CD4-positive, alpha-beta T cell treated with Interferon gamma for 1 hour (primary cell): ENCODE measurements around the gene COL8A1.

Experiments
- DNase-seq: peaks from one replicate; pipeline ENCODE4 v3.0.0-alpha.2; 2020

The COL8A1 gene

DNA sequence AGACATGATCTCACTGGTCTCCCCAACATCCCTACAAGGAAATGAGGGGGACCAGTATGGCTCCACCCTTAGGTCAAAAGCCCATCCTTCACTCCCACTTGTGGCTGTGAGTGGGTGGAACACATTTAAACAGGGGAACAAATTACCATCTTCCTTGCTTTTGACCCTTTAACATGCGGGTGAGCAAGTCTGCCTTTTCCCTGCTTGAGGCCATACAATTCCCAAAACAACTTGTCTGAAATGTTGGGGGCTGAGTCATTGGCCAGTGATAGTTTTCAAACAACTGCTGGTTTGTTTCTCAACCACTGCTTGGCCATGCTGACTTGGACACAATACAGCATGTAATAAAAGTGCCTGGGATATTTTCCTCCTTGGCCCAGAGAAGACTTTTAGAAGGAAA lies 39.6 kb downstream of the COL8A1 start:
- DNase-seq = no peak

DNA sequence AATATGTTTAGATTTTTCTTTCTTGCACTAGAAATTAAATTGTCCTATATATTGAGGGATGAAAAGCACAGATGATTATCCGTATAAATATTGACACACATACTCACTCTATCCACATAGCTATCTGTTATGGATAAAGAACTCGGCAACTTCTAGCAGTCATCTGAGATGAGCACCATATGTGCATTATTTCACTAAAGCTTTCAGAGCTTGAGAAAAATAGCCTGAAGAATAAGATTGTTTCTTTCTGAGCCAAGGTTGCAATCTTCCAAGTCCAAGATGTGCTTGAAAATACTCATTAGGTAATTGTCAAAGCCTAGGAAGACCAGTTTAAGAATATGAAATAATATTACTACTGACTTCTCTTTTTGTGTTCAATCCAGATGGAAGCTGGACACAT lies 40.5 kb downstream of the COL8A1 start:
- no peak for DNase-seq

DNA sequence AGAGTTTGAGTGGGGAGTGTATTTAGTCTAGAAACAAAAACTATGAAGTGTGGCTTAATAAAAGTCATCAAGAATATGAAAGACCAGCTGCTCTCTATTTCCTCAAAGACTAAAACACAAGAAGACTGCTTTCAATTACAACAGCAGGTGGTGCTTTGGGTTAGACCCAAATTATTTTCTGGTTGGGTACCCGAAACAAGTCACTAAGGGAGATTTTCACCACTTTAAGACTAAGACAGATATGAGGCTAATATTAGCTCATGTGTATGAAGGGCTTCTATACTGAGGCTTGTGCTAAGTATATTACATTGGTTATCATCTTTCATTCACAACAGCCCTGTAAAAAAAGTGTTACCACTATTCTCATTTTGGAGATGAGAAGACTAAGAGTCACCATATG lies 43.1 kb downstream of the COL8A1 start:
- DNase-seq = no peak

DNA sequence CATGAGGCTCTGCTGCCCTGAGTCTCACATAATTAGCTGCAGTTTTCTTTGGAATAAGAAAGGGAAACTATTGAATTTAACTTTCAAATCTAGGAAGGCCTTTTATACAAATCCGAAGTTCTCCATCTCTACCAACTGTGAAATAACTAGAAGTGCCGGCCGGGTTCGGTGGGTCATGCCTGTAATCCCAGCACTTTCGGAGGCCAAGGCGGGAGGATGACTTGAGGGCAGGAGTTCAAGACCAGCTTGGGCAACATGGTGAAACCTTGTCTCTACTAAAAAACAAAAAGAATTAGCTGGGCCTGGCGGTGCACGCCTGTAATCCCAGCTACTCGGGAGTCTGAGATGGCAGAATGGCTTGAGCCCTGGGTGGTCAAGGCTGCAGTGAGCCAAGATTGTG lies 43.6 kb downstream of the COL8A1 start:
- no peak for DNase-seq

DNA sequence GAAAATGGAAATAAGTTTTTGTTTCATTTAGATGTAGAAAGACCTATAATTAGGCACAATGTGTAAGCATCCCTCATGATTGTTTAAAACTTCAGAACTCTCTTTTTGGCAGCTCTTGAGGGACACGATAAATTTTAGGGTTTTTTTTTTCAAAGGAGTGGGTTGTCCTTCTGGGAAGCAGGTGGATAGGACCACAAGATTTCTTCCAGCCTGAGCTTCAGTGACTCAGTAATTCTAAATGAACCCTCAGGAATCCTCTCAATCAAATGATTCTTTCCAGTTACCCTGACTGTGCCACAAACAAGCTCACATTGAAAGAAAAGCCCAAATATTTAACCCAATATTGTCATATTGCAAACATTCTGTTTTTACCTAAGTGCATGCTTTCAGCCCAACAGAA lies 45.1 kb downstream of the COL8A1 start:
- no peak for DNase-seq

DNA sequence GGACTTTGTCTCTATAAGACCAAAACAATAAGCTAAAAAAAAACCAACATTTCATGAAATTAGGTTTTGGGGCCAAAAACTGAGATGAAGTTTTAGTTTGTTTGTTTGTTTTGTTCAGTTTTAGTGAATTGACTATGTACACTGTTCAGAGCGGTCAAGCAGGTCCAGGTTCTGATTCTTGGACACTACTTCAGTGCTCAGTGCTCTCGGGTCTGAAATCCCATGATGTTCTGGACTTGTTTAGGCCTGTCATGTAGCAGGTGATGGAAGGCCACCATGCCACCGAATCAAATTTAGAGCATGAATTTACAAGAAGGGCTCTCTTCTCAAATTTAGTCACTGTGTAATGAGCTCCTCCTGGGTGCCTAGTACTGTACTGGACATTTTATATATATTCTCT lies 45.5 kb downstream of the COL8A1 start:
- DNase-seq = no peak

DNA sequence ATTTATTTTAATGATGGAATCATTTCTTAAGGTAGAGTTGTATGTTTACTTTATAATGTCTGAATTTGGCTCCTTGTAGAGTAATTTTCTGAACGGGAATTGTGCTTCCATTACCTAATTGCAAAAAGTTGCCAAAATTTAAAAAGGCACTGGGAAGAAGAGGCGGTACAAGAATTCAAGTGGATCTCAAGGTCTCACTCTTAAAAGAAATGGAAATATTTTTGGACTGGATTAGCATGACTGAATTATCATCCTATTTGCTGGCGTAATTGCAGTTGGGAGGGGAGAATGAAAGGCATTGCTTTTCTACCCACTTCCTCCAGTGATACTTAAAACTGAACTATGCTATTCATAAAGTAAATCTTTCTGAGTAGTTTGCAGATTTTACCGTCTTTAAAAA lies 46.2 kb downstream of the COL8A1 start:
- DNase-seq = no peak

DNA sequence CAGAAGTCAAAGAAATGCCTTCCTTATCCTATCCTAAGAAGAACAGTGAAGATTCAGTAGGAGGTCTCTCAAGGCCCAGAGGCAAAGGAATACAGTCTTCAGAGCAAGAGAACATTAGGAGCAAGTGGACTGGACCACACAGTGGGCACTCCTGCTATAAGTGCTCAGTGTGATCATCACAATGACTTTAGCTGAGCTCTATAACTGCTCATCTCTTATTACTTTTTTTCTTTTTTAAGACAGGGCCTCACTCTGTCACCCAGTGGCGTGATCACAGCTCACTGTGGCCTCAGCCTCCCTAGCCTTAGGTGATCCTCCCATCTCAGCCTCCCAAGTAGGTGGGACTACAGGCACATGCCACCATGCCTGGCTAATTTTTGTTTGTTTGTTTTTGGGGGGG lies 48.1 kb downstream of the COL8A1 start:
- no peak for DNase-seq

DNA sequence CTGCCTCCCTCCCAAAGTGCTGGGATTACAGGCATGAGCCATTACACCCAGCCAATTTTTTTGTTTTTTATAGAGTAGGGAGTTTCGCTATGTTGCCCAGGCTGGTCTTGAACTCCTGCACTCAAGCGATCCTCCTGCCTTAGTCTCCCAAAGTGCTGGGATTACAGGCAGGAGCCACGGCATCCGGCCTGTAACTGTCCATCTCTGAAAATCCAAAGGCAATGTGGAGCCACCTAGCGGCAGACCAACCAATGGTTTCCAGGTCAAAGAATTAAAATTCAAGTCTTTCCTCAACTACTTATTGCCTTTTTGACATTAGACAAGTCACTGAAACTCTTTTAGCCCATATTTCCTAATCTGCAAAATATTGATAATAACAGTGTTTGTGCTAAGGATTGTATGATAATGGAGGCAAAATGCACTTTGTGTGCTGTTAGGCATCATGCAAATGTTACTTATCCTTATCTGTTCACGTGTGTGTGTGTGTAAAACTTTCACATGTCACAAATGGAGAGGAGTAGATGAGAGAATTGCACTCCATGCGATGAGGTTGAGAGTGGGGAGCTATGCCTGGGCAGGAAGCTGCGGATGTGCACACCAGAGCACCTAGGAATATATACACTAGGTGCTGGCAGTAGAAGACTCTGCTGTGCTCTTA lies 48.7 kb downstream of the COL8A1 start:
- DNase-seq = no peak

DNA sequence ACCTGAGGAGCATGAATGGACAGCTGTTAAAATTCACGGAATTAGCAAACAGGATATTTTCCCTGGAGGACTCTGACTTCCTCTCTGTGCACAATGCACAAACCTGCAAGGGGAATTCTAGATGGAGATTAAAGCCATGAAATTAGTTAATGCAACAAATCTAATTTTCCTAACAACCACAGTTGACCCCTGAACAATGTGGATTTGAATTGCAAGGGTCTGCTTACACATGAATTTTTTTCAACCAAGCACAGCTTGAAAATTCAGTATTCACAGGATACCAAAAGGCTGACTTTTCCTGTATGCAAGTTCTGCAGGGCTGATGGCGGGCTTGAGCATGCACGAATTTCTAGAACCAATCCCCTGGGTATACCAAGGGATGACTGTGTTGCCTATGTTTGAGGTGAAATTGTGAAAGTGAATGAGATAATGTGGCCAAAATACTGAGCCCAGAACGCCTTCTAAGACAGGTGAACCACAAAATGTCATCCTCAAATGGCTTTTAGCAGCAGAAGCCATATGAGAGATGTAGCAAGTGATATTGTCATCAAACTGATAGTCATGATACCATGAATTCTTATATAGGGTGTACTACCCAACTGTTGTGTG lies 52.5 kb downstream of the COL8A1 start:
- DNase-seq = no peak

GRCh38 chr3:99693636-99694035 lies 55.2 kb downstream of the COL8A1 start:
- no peak for DNase-seq

GRCh38 chr3:99696497-99696896 lies 58.1 kb downstream of the COL8A1 start:
- DNase-seq = no peak

GRCh38 chr3:99697250-99697649 lies 58.9 kb downstream of the COL8A1 start:
- DNase-seq = no peak

GRCh38 chr3:99698932-99699331 lies 60.5 kb downstream of the COL8A1 start:
- DNase-seq = no peak

DNA sequence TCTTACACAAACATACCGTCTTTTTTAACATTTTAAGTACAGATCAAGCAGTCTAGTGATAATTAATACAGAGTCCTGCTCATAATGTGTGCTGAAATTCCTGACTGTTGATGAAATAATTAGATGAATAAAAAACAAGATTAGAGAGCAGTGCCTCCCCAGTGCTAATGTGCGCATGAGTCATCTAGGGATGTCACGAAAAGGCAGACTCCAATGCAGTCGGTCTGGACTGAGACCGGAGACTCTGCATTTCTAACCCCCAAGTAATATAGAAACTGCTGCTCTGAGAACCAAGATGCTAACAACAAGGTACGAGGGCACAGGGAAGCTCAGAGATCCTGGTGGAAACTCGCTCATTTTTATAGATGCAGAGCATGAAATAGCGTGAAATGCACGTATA lies 61.4 kb downstream of the COL8A1 start:
- no peak for DNase-seq

GRCh38 chr3:99700631-99701268 lies 62.4 kb downstream of the COL8A1 start:
- DNase-seq = no peak

- DNase-seq = no peak
Measured at GRCh38 chr3:99702953-99703943, 64.9 kb downstream of the COL8A1 start.

DNA sequence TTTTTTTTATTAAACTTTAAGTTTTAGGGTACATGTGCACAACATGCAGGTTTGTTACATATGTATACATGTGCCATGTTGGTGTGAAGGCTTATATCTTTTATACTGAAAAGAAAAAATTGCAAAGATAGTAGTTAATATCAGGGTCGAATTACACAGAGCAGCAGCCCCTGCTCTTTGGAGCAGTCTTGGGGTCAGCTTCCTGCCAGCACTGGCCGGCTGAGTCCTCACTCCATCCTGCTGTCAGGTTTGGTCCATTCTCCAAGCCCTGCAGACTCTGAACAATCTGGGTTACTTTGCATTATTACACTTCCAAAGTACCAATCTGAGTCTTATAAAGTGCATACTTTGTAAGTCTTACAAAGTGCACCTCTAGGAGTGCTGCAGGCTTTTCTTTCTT lies 66.0 kb downstream of the COL8A1 start:
- no peak for DNase-seq

GRCh38 chr3:99706410-99706809 lies 68.0 kb downstream of the COL8A1 start:
- DNase-seq = no peak

GRCh38 chr3:99708207-99708745 lies 69.9 kb downstream of the COL8A1 start:
- no peak for DNase-seq

DNA sequence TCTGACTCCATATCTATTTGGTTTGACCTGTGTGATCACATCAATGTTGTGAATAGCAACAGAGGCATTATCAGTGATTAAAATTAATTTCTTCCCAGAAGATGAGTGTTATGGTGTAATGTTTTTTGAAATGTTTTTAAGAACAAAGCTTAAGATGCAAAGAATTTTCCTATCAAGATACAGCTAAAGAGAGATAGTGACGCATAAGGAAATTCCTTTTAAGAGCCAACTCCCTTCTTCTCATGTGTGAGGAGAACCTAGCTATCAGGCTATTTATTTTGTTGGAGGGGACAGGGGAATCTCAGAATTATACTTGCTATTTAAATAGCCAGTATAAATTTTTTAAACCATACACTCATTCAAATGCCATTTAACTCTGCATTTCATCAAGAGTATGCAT lies 71.3 kb downstream of the COL8A1 start:
- DNase-seq = no peak

- DNase-seq = no peak
Measured at GRCh38 chr3:99710094-99710493, 71.7 kb downstream of the COL8A1 start.

DNA sequence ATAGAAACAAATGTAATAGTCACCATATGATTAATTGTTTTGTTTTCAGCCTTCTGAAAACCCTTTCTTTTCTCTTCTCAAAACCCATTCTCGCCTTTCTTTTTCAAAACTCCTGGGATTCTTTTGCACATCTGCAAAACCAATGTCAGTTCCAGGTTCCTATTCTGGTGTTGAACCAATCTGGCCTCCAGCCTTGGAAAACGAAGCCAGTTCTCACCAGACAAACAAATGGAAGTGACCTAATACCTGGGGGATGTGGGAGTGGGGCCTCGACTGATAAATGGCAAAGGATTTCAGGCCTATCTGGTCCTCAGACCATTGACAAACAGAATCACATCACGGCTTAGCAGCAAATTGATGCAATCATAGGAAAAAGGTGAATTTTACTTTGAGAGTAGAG lies 73.0 kb downstream of the COL8A1 start:
- no peak for DNase-seq
